Glomerular endothelial cell (primary cell): ENCODE data around the gene PHGDH. TPM values are rescaled to one million over a fixed set of nuclear protein-coding genes. Genes with fewer than 3 reads are reported as not detected.
"Not testable (repeated sequence)": the region's sequence is repeated elsewhere in the genome, so short reads cannot be mapped to it uniquely, and the experiment has no call there.

Experiments
- DNase-seq: peaks from one replicate; pipeline ENCODE4 v3.0.0-alpha.2; 2011; ENCODE audit warnings: low read depth, low spot score; ENCODE audit errors: extremely low read depth
- total RNA-seq: library from RNA; depleted of rRNA; stranded (reverse); fragments of >200 nt; gene quantifications from 2 replicates; pipeline ENCODE4 v1.2.3, GENCODE V29; 2015

The PHGDH gene
- total RNA-seq, 1 donor from 2014 or later, result 26.4 TPM

- DNase-seq, result not testable (repeated sequence)
Observed at GRCh38 chr1:119696863-119697262, 14.9 kb upstream of the PHGDH start.

- DNase-seq, result no peak
Observed at GRCh38 chr1:119697598-119697997, 14.1 kb upstream of the PHGDH start.

DNA sequence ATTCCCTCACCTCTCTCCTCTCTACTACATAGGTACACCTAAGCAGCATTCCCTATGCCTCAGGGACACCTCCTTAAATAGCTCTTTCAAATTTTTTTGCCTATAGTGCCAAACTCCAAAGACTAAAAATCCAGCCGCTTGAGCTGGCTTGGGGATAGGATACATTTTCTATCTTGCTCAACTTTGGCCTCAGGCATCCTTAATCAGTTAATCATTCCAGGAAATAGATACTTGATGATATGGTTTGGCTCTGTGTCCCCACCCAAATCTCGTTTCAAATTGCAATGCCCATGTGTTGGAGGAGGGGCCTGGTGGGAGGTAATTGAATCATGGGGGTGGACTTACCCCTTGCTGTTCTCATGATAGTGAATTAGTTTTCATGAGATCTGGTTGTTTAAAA, 11.4 kb upstream of the PHGDH start:
- no peak for DNase-seq

GRCh38 chr1:119701659-119702058, 10.1 kb upstream of the PHGDH start:
- no peak for DNase-seq

- no peak for DNase-seq
Observed at GRCh38 chr1:119702384-119702783, 9.3 kb upstream of the PHGDH start.

DNA sequence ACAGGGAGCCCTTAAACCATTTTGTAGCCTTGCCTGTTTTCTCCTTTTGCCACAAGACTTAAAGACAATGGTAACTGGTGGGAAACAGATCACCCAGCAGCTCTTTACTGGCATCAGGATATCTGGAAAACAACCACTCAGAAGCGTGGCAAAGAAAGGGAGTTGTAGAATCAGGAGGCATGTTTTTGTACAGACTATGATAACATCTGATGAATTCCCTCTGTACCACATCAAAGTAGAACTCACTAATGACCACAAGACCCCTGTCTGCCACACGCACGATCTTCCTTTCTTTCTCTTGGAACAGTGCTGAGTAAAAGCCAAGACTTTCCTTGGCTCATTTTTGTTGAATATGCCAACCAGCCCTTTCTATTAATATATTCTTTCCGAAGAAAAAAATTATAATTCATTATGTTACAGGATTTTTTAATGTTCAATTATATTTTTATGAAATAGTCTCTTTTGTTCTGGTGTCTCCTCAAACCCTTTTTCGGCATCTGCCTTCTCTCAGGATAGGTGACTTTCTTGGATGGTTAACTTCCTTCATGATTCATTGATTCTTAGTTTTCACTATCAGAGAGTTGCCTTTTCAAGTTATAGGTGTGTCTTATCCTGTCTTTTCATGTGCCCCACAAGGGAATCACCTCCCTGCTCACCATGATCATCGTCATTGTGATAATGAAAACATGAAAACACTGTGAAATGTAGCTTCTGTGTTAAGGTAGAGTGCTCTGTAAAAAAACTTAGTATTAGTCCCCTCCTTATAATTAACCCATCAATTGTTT, 7.9 kb upstream of the PHGDH start:
- DNase-seq, result no peak

DNA sequence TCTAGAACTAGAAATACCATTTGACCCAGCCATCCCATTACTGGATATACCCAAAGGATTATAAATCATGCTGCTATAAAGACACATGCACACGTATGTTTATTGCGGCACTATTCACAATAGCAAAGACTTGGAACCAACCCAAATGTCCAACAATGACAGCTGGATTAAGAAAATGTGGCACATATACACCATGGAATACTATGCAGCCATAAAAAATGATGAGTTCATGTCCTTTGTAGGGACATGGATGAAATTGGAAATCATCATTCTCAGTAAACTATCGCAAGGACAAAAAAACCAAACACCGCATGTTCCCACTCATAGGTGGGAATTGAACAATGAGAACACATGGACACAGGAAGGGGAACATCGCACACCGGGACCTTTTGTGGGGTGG, 5.1 kb upstream of the PHGDH start:
- DNase-seq, result not testable (repeated sequence)

DNA sequence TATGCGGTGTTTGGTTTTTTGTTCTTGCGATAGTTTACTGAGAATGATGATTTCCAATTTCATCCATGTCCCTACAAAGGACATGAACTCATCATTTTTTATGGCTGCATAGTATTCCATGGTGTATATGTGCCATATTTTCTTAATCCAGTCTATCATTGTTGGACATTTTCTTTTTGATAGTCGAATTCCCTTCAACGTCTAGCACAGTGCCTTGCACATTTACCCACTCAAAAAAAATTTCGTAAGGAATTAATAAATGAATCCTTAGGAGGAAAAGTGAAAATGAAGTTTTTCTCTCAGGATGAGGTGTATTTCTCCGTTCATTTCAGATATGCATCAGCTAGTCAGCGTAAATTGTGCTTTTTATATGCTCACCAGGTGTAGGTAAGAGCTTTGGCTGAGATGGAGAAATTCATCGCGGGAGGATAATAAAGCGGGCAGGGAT, 354 bp upstream of the PHGDH start:
- not testable (repeated sequence) for DNase-seq

- no peak for DNase-seq
Observed at GRCh38 chr1:119712342-119713038, 756 bp downstream of the PHGDH start.

DNA sequence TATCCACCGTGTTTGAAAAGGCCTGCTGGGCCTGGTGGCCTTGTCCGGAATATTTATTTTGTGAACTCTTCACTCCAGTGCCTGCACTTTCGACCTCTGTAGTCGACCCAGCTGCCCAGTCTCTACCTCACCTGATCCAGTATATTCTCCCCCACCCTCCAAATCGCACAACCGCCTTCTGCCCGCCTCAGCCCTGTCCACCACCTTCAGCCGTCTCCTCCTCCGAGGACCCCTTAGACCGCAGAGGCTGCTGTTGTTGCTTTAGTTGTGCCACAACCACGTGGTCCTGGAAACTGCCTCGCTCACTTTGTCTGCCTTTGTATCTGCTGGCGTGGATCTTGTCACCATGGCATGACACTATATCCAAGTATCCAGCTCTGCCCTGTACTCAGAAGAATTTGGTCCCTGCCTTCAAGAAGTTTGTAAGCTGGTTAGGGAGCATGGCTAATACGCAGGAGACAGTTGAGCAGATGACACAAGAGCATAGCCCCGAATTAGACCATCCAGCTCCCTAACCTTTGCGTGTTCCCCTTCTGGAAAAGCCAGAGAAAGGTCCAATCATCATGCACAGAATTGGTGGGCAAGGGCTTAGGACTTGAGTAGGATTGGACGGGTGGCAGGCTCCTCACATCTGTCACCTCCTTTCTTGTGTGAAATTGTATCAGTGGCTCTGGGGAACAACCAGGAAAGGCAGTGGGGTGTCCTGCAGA, 1.5 kb downstream of the PHGDH start:
- no peak for DNase-seq

GRCh38 chr1:119713749-119714456, 2.2 kb downstream of the PHGDH start:
- DNase-seq, result no peak

GRCh38 chr1:119714583-119714982, 2.8 kb downstream of the PHGDH start:
- no peak for DNase-seq

DNA sequence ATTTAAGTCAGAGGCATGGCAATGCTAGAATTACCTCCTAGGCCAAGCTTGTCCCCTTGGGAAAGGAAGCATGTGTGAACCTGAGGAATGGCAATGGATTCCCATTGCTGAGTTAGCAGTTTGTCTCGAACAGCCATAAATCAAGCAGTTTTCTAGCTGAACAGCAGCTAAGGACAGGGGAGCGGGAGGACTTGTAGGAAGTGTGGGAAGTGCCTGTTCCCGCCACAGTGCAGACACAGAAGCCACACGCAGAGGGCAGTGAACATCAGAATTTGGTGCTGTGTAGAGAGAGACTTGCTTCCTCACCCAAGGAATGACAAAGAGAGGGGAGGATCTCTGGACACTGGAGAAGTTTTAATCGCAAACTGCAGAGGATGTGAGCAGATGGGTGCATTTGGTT, 3.8 kb downstream of the PHGDH start:
- no peak for DNase-seq

GRCh38 chr1:119718409-119718808, 6.7 kb downstream of the PHGDH start:
- no peak for DNase-seq

- DNase-seq, result no peak
Observed at GRCh38 chr1:119718972-119719371, 7.2 kb downstream of the PHGDH start.

DNA sequence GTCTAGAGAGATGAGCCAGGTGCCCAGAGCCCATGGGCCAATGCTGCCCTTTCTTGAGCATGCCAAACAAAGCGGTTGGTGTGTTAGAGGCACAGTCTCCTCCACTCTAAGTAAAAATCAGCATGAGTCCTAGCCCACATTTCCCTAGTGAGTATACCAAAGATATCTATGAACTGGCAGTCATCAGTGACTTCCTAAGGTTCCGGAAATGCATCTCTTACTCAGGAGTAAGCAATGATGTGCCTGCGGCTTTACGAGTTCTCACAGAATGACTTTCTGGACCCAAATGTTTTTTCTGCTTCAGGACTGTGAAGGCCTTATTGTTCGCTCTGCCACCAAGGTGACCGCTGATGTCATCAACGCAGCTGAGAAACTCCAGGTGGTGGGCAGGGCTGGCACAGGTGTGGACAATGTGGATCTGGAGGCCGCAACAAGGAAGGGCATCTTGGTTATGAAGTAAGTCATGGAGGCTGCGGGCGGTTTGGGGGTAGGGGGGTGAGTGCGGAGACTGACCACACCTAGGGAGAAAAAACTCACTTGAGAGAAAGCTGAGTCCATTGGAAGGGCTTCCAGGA, 9.2 kb downstream of the PHGDH start:
- DNase-seq, result no peak

DNA sequence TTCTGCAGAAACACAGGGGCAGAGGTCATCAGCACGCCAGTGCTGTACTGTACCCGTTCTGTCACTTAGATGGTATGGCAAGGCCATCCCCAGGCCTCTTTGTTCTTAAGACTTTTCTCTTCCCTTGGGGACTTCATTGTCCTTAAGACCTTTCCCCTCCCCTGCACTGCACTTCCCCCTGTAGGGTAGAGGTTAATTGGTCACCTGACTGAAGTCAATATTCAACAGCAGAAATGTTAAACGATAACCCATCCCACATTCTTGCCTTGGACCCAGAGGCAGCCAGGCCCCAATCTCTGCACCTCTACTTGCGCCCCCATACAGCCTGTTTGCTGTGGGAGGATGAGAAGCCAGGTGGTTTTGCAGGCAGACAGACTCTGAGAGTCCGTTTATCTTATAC, 10.2 kb downstream of the PHGDH start:
- DNase-seq, result no peak

DNA sequence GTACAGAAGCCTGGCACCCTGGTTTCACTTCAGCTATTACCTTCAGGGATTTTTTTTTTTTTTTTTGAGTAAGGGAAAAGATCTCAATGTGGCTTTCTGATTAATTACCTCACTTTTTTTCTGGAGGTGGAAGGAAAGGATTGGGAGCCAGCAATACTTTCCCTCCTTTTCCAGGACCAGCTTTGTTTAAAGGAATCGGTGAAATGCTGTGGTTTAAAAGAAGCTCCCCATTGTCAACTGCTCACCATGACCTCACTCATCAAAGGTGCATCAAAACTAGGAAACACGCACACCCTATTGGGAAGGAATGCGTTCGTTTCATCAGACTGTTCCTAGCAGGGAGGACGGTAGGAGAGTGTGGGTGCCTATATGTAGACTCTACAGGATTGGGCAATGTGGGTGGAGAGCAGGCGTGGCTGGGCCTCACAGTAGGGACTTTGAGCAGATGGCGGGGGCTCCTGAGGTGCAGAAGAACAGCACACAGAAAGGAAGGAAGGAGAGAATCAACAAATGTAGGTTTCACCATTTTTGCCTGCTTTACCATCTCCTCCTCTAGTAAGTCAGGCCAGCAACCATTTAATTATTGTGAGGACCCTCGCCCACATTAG, 13.0 kb downstream of the PHGDH start:
- DNase-seq, result no peak

- DNase-seq, result no peak
Observed at GRCh38 chr1:119725626-119726025, 13.9 kb downstream of the PHGDH start.

- no peak for DNase-seq
Observed at GRCh38 chr1:119727991-119728390, 16.3 kb downstream of the PHGDH start.
